ENCODE results near the gene KAT7.

The KAT7 gene

DNA sequence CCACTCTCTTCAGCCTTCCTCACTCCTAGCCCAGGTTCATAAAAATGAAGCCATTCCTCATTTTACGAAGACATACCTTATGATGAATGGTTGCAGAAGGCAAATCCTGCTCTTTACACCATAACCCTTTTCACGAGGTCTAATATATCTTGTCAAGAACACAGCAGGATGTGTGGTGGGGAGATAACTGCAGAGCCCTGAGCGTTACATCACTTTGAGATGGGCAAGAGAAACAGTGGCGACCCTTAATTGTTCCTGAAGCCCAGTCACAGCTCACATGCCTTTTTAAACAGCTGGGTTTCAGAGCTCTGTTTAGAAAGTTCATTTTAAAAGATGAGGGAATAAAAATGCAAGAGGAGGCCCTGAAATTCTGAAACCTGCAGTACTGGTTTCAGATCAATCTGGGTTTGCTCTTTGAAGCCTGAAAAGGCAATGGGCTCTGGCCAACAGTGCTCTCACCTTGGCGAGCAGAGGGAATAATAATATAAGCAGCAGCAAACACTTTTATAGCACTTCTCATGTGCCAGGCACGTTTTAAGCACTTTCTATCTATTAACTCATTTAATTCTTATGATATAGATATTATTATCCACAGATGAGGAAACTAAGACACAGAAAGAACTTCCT is 27.4 kb upstream of the KAT7 start:
- no peak for DNase-seq (ENCODE audit: low read depth)

DNA sequence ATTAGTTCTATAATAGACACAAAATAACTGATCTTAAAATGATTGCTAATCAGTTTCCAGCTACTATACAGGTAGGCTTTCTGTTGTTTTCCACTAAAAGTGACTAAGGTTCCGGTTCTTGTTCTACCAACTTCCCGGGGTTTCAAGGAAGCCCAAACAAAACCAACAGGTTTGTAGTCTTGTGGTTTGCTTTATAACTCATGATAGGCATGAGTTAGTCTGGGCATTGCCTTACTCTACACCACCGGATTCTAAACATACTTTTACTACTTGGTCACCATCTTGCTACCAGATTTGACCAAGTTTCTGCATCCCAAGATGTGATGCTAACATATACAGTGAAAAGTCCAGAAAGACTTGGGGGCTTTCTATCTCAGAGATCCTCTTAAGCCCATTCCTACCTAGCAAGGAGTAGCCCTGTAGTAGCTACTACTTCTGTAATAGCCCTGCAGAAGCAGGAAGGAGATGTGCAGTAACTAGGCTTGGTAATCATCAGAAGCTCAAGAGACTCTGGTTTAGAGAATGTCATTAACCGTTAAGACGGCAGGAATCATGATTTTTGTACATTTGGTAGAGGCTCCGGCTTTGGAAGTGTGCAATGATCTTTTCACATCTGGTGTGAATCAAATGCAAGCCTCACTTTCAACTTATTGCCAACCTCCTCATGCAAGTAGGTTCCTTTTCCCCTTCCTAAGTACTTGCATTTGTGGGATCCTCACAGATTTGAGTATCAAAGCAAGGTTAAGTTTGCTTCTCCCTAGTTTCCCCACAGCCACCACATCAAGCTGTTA is 26.1 kb upstream of the KAT7 start:
- peak; percentile 18 for DNase-seq (ENCODE audit: low read depth)

DNA sequence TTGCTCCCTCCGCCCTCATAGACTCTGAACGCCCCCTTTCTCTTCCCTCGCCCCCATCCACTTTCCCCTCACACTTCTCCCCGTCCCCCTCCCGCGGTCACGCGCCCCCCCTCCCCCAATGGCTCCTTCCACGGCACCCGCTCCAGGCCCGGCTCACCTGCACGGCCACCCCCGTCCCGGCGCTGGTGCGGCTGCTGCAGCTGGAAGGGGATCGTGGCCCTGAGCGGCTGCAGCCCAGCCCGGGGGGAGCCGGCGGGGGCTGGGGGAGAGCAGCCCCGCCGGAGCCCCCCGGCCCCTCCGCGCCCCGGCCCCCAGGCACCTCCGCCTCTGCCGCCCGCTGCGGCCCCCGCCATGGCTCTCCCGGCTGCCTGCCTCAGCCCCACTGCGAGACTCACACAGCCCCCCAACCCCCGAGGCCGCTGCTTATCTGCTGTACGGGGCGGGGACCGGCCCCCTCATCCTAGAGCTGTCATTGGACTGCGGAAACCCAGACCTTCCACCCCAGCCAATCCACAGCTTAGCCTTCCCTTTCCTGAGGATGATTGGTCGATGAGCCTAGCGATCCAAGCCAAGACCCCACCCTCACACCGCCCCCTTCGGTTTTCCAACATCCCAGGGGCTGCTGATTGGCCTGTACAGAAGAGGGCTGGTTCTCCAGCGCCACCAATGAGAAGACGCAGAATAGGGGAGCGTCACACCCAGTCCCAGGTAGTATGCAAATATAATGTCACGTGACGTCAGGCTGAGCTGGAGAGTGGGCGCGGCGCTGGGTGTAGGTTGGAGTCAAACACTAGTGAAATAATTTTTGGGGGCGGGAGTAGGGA is 24.5 kb upstream of the KAT7 start, which contains the start of gene FAM117A:
Gene FAM117A, minus strand, starts transcription at position 397 of the 824 bp plus-strand sequence. Its CDS starts 44 bp downstream, at position 353.
- peak; percentile 92 for DNase-seq (ENCODE audit: low read depth)

DNA sequence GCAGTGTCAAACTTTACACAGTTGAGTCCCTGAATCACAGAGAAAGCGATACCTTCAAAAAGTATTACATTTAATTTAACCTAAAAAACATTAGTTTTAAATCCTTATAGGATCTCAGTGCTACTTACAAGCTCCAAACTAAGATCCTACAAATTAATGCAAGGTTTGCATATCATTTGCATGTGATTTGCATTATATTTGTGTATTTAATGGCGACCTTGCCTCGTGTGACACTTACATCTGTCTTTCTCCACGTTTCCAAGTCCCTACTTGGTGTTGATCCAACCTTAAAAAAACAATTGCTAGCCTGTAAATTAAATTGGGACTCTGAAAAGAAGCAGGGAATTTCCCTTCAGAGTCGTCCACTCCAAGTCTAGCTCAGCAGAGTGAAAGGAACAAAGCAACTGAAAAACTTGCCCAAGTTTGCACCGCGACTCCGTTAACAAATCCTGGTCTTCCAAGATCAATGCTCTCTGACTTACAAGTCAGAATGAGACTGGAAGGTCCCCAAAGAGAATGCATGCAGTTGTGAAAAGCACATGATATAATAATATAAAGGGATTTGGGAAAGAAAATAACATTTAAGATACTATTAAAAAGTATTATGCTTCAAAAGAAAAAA is 23.8 kb upstream of the KAT7 start:
- no peak for DNase-seq (ENCODE audit: low read depth)

DNA sequence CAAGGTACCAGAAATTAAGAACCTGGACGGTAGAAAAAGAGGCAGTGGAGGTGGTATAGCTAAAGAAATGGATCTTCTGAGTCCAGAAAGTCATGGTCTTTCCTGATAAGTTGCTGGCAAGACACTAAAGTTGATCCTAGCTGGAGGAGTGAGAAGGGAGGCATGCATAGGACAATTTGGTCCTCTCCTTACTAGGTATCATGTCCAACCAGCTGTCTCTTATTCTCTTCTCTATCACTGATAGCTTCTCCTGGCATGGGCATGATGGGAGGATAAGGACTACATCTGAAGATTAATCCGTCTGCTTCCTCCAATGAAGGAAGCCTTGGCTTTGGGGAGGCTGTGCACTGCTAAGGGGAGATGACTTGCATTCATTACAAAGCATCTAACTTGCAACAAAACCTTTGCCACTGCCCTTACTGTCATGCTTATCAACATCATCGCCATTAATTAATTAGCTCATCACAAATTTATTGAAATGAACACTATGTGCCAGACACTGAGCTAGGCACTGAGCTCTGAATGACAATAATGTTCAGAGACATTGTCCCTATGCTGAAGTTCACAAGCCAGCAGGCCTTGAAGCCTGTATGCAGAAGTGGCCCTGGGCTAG is 21.5 kb upstream of the KAT7 start:
- no peak for DNase-seq (ENCODE audit: low read depth)

DNA sequence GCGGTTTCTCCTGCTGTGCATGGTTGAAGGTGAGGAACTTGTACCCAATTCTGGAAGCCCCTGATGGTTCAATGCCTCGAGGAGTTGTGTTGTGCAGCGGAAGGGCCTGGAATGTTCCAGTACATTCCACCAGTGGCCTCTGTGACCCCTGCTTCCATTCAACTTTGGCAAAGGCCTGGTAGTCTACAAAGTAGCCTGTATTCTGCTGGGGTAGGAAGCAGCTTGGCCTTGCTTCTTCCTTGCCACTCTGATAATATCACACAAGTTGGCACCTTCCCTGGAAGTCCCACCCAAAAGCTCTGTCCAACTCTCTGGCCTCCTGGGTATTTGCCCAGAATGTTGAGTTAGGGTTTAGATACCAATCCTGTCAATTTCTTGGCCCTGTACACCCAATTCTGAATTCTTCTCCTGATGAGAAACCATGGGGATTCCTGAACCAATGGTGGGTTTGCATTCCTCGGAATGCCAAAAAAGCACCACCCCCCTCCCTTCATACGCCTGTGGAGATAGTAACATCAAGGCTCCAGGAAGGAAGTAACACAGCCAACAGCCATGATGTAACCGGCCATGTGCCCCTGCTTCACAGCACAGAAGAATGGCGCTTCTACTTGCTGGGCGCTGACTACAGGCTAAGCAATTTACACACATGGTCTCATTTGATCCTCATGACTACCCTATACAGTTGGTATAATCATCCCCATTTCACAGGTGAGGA is 12.8 kb upstream of the KAT7 start:
- DNase-seq (ENCODE audit: low read depth), result no peak

DNA sequence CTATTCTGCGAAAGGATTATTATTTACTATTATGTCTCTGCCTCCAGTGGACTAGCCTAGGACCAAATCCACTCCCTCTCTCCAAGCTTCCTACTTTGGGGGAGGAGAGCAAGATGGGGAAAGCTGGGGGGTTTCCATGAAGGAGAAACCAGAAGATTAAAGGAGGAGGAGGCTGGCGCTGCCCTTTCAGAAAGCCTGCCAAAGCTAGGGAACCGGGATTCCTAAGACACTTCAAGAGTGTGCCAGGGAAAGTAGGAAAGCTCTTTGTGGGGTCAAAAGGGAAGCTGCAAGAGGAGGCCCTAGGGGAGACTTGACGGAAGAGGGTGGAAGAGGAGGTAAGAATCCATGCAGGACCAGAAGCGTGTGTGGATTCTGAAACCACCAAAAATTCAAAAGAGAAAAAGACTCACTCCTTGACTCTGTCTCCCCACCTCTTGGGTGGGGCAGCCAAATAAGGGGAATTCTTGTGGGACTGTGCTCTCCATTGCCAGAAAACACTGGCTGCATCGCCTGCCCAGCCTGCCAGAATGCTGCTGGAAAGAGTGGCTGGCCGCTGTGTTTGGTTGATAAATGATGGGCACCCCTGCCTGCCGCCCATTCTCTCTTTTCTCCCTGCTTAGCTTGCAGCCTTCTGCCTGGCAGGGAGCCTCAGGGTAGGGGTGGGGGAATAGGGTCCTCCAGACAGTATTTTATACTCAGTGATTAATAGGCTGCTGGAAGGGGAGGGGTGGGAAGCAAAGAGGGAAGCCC is 11.8 kb upstream of the KAT7 start:
- DNase-seq (ENCODE audit: low read depth), result no peak

DNA sequence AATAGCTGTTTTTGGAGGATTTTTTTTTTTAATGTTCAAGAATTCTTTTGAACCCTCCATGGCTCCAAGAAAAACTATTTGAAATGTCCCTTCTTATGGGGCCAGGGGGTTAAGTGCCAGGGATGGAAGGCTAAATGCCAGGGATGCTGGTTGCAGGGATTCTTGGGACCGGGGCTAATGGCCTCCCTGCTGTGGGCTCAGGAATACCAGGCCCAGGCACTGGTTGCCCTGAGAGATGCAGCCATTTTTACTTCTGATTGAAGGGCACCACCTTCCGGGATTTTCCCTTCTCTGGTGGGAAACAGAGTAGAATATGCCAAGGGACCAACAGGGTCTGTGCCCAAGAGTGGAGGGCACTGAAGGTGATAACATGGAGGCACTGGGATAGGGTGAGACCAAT is 10.9 kb upstream of the KAT7 start:
- no peak for DNase-seq (ENCODE audit: low read depth)

DNA sequence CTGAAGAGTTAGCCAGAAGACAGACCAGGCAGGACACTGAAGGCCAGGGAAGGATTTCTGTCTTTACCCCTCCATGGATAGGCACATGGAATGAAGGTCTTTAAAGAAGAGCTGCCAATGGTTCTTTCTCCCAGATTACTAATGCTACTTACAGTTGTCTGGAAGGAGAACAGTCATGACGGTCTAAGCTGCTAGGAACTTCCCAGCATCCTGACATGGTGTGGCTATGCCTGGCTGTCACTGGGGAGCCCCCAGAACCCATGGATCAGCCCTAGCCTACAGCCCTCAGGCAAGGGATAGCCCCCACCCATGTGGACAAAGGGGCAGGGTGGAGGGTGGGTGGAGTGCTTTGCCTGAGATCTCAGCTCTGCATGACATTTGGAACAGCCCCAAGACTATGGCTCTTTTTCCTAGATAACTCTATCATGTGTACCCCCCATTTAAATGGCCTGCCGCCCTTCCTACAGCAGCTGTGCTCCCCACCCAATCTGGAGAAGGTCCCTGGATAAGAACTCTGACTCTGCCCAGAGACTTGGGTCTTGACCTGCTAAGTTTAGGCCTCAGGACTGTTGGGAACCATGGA is 9.2 kb upstream of the KAT7 start:
- DNase-seq (ENCODE audit: low read depth), result no peak

DNA sequence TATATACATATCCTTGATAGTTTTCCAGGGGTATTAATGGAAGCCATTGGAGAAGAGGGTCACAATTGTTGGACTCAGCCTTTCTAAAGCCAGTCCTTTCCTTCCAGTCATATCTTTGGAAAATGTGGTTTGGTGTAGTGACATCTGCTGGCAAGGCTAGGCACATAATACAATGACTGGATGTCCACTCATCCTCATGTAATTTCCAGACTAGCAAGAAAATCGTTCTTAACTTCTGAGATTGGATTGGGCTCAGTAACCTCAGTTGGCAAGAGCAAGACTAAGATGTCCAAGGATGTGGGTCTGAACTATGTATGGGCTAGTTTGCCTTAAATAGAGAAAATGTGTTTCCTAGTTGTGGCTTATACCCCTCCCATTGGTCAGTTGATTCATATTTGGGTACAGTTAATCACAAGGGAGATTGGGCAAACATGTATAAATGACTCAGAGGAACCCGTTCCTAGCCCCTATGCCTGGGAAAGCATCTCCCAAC is 8.7 kb upstream of the KAT7 start:
- DNase-seq (ENCODE audit: low read depth), result peak; percentile 85

DNA sequence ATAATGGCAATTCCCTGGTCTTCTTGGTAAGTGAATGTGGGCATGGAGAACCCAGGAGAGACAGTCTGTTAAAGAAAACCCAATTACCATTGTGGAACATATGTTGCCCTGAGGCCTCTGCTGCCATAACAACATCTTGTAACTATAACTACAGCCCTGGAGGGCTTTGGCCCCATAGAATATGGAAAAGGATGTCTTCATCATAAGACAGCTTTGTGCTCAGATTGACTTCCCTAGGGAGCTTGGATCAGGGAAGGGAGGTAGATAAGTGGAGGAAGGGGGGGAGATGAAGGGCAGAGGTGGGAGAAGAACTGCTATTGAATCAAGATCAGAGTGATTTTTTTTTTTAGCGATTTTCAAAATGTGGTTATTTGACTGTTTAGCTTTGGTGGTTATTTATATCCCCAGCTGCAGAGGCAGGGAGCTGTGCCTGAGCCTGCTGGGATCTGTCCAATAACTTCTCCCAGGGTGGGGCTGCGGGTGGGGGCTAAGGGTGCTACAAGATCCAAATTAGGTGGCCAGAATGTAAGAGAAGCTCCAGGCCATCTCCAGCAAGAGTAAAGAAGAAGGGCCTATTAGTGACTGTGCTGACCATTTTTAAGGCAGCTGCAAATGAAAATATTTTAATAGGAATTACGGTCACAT is 5.3 kb upstream of the KAT7 start:
- DNase-seq (ENCODE audit: low read depth), result peak; percentile 27

DNA sequence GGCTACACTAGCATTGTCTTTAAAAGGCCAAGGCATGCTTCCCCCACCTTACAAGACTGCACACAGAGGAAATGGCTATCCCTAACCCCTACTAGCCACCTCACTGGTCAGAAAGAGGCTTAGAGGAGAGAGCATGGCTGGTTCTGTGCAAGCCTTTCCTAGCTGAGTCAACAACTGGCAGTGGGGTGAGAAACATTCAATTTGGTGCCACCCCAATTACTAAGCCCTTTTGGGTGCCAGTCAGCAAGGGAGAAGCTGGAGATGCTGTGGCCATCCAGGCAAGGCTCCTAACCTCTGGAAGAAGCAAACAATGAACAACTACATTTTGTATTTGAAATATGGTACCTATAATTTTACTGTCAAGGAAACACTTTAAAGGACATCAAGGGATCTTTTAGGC is 4.7 kb upstream of the KAT7 start:
- no peak for DNase-seq (ENCODE audit: low read depth)

DNA sequence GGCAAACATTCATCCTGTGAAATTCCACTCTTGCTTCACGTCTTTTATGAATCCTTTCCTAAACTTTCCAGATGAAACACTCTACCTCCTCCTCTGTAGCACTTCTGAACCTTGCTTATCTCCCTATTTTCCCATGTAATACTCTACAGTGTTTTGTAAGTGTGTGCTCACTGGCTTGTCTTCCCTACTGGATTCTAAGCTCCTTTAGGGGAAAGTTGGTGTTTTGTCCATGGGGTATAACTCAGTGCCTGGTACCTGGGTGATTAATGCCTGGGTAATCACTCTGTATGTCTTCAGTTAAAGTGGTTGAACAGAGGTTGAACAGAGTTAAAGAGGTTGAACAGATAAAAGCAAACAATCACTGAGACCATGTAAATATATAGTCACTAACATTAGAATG is 3.8 kb upstream of the KAT7 start:
- no peak for DNase-seq (ENCODE audit: low read depth)

DNA sequence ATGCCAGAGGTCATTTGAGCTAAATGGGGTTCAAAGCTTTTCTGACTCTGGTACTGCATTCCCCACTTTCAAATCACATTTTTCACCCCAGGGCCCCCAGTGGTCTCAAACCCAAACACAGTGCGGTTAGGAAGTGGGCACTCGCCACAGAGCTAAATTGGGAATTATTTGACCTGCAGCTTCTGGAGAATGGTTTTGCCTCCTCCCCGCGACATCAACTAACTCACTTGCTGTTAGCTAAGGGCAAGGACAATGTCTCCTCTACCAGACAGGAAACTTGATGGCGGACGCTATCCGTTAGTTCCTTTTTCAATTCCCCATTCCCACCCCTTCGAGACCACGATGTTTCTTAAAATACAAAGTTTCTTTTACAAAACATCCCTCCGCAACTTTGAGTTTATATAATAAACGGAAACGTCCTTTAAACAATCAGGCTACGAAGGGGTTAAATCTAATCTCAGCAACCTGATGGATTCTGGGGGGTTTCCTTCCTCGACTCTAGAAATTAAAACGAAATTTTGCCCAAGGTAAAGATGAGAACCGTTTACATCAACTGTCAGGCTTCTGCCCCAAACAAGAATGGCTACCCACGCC is 500 bp upstream of the KAT7 start:
- DNase-seq (ENCODE audit: low read depth), result no peak

DNA sequence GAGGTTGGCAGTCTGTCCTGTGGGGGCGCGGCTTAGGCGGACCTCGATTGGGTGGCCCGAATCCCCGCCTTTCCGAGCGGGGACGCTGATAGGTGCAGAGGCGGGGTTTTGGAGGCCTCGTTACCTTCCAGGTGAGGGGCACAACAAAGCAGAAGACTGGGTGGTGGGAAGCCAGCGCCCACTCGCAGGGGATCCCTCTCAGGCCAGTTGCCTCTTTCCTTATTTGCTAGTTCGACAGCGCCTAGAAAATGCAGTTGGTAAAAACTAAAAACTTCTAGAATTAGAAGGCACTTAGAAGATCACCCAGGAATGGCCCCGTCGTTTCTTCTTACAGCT is 730 bp downstream of the KAT7 start:
- no peak for DNase-seq (ENCODE audit: low read depth)

DNA sequence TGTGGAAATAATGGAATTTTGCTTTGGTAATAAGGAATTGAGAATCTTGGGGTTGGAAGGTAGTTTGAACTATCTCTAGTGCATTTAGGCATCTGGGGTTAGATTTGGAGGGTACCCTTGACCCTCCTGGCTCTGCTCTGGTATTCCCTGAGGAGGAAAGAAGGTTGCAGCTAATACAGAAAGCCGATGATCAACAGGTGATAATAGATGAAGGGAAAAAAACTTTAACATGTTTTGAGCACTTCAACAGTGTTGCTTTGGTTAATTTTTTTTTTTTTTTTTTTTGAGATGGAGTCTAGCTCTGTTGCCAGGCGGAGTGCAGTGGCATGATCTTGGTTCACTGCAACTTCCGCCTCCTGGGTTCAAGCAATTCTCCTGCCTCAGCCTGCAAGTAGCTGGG is 4.8 kb downstream of the KAT7 start:
- DNase-seq (ENCODE audit: low read depth), result no peak

DNA sequence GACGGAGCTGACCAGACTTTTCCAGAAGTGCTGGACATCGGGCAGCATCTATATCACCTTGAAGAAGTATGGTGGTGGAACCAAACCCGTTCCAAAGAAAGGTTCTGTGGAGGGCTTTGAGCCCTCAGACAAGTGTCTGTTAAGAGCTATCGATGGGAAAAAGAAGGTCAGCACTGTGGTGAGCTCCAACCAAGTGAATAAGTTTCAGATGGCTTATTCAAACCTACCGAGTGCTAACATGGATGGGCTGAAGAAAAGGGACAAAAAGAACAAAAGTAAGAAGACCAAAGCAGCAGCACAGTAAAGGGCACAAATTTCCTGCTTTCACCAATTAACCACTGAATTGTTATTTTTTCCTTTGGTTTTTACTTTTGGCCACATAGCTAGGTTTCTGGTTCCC is 6.9 kb downstream of the KAT7 start:
- DNase-seq (ENCODE audit: low read depth), result no peak

DNA sequence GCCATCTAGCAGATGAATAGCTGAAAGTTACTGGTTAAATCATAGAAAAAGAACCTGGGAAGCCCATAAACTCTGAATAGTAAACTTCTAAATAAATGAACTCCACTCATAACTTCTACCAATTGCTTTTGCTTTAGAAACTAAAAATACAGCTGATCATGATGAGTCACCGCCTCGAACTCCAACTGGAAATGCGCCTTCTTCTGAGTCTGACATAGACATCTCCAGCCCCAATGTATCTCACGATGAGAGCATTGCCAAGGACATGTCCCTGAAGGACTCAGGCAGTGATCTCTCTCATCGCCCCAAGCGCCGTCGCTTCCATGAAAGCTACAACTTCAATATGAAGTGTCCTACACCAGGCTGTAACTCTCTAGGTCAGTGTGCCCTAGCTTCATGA is 9.7 kb downstream of the KAT7 start:
- no peak for DNase-seq (ENCODE audit: low read depth)

DNA sequence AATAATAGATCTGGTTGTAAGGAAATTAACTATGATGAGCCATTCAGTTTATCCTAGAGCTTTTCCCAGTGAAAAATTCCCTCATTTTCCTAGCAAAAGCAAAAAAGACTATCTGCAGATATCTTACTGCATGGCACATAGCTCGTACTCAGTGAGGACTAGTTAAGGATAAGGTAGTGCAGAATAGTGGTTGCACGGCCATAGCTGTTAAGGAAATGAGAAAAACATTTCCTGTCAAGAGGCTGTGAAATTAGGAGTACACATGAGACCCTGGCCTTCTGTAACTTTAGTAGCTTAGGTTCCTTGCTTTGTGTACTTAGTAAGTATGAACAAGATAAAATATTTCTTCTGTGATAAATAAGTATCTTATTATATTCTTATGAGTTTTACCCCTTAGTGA is 10.3 kb downstream of the KAT7 start:
- DNase-seq (ENCODE audit: low read depth), result no peak

Measured in fibroblast of gingiva (primary cell).